ENCODE measurements around the gene CPNE4.

The CPNE4 gene

DNA sequence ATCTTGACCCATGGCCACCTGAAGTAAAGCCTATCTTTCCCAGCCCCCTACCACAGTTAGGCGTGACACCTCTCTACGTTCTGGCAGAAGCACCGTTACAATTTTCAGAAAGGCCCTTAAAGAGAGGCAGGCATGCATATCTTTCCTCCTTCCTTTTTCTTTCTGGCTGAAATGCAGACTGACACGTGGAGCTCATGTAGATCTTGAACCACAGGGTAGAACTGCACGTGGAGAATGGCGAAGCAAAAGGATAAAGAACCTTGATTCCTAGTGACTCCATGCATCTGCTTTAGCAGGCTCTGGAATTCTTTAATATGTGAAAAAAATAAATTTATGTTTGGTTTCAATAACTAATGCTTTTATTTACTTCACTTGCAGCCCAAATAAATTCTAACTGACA lies 166.6 kb downstream of the CPNE4 start:
- no peaks in the 10 kb centered on the region for H3K4me1 ChIP-seq (ENCODE audit: insufficient read depth, low read length, severe bottlenecking)
- H3K9me3 ChIP-seq (ENCODE audit: low read length): no peaks in the 10 kb centered on the region
- H2AFZ ChIP-seq (ENCODE audit: low read length): no peak overlapping the region
- no peak overlapping the region for H3K27ac ChIP-seq (ENCODE audit: low read depth, low read length, poor library complexity, severe bottlenecking)
- H3K79me2 ChIP-seq (ENCODE audit: insufficient read depth, low read length): no peaks in the 10 kb centered on the region
- H3K4me2 ChIP-seq (ENCODE audit: low read length): no peak overlapping the region
- TF ChIP-seq EZH2 (IDR thresholded peaks at IDR 0.05; ENCODE audit: borderline replicate concordance, low read length) (no peak), CTCF (IDR thresholded peaks at IDR 0.05; ENCODE audit: low read length) (no peak)
- no peaks in the 10 kb centered on the region for H3K36me3 ChIP-seq (ENCODE audit: insufficient read depth, low read length)
- H3K27me3 ChIP-seq (ENCODE audit: insufficient read depth, low read length): no peaks in the 10 kb centered on the region; the same call in 1 of the 2 replicates
- no peak overlapping the region for H3K4me3 ChIP-seq (ENCODE audit: low read depth, low read length, poor library complexity, severe bottlenecking)
- H4K20me1 ChIP-seq (ENCODE audit: insufficient read depth, low read length): no peaks in the 10 kb centered on the region
- no peaks in the 10 kb centered on the region for H3F3A ChIP-seq (ENCODE audit: insufficient read depth, low read length)
- H3K9ac ChIP-seq (ENCODE audit: low read length): no peak overlapping the region
- H3K9me2 ChIP-seq (ENCODE audit: low read depth, low read length): no peaks in the 10 kb centered on the region

- H3K9me2 ChIP-seq (ENCODE audit: low read depth, low read length): no peaks in the 10 kb centered on the region
- no peaks in the 10 kb centered on the region for H3F3A ChIP-seq (ENCODE audit: insufficient read depth, low read length)
- no peak overlapping the region for H3K4me2 ChIP-seq (ENCODE audit: low read length)
- no peak overlapping the region for H3K27ac ChIP-seq (ENCODE audit: low read depth, low read length, poor library complexity, severe bottlenecking)
- H3K79me2 ChIP-seq (ENCODE audit: insufficient read depth, low read length): no peaks in the 10 kb centered on the region
- no peaks in the 10 kb centered on the region for H3K4me1 ChIP-seq (ENCODE audit: insufficient read depth, low read length, severe bottlenecking)
- TF ChIP-seq CTCF (IDR thresholded peaks at IDR 0.05; ENCODE audit: low read length): no peak
- no peaks in the 10 kb centered on the region for H3K9me3 ChIP-seq (ENCODE audit: low read length)
- H3K27me3 ChIP-seq (ENCODE audit: insufficient read depth, low read length): no peaks in the 10 kb centered on the region
- no peak overlapping the region for H3K9ac ChIP-seq (ENCODE audit: low read length)
- H3K36me3 ChIP-seq (ENCODE audit: insufficient read depth, low read length): no peaks in the 10 kb centered on the region
- no peak overlapping the region for H3K4me3 ChIP-seq (ENCODE audit: low read depth, low read length, poor library complexity, severe bottlenecking)
- H2AFZ ChIP-seq (ENCODE audit: low read length): no peak overlapping the region
- no peaks in the 10 kb centered on the region for H4K20me1 ChIP-seq (ENCODE audit: insufficient read depth, low read length)
Observed at GRCh38 chr3:131856171-131856570, 178.6 kb downstream of the CPNE4 start.

DNA sequence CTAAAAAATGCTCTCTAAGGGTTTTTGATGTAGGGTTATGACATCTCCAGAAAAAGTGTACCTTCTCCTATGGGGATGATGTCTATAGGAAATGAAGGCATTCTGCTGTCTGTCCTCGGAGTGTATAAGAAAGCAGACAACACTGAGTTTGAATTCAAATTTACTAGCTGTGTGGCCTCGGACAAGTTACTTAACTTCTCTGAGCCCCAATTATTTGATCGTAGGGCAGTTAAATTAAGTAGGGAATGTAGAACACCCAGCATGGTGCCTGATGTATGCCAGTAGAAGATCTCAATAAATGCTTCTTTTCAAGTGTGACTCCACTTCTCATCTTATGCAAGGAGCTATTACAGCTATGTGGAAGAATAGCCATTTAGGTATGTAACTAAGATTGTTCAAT lies 184.6 kb downstream of the CPNE4 start:
- no peaks in the 10 kb centered on the region for H3K9me2 ChIP-seq (ENCODE audit: low read depth, low read length)
- TF ChIP-seq EZH2 (IDR thresholded peaks at IDR 0.05; ENCODE audit: borderline replicate concordance, low read length): no peak
- no peak for TF ChIP-seq CTCF (IDR thresholded peaks at IDR 0.05; ENCODE audit: low read length)
- no peak overlapping the region for H3K4me2 ChIP-seq (ENCODE audit: low read length)
- H3K36me3 ChIP-seq (ENCODE audit: insufficient read depth, low read length): no peaks in the 10 kb centered on the region
- no peaks in the 10 kb centered on the region for H3K4me1 ChIP-seq (ENCODE audit: insufficient read depth, low read length, severe bottlenecking)
- no peak overlapping the region for H3K27ac ChIP-seq (ENCODE audit: low read depth, low read length, poor library complexity, severe bottlenecking)
- H2AFZ ChIP-seq (ENCODE audit: low read length): no peak overlapping the region
- no peaks in the 10 kb centered on the region for H3F3A ChIP-seq (ENCODE audit: insufficient read depth, low read length)
- H3K4me3 ChIP-seq (ENCODE audit: low read depth, low read length, poor library complexity, severe bottlenecking): no peak overlapping the region
- H3K27me3 ChIP-seq (ENCODE audit: insufficient read depth, low read length): no peaks in the 10 kb centered on the region
- no peaks in the 10 kb centered on the region for H3K79me2 ChIP-seq (ENCODE audit: insufficient read depth, low read length)
- H3K9ac ChIP-seq (ENCODE audit: low read length): no peak overlapping the region
- H4K20me1 ChIP-seq (ENCODE audit: insufficient read depth, low read length): no peaks in the 10 kb centered on the region
- no peaks in the 10 kb centered on the region for H3K9me3 ChIP-seq (ENCODE audit: low read length)

Data from OCI-LY1 (cell line).